ENCODE data around the gene FAM72D. TPM values are rescaled to one million over a fixed set of nuclear protein-coding genes. Genes with fewer than 3 reads are reported as not detected.

The FAM72D gene
- total RNA-seq, 1 experiment from 2014 or later: 11.9 TPM

Other genes starting within 250 kb of the FAM72D start
- 50.8 and 56.5 TPM in 2 replicates for gene SRGAP2B, start 646 bp upstream of the FAM72D start, total RNA-seq (2022)
- gene PPIAL4D, start 146.2 kb downstream of the FAM72D start, total RNA-seq (2022): not detected in 2 replicates